ENCODE measurements around the gene IRF7.

IRF7 gene

GRCh38 chr11:636511-637332 is 21.0 kb upstream of the IRF7 start, which contains the start of gene DRD4:
Gene DRD4, plus strand, starts transcription at chr11:637269. Its CDS starts 36 bp downstream, at chr11:637305.
- Histone ChIP-seq H3K9me3 (ENCODE audit: control extremely low read depth in 1 of 5, control insufficient read depth in 4 of 5, insufficient read depth in 2 of 5, low read depth in 1 of 5, low read length in 4 of 5) (no peaks in the 10 kb centered on the region), H3K36me3 (ENCODE audit: control insufficient read depth in 4 of 4, insufficient read depth in 4 of 4, low read length in 3 of 4) (peaks cover 0 to 4% (median 3%) of the 10 kb centered on the region in 4 experiments), H3K4me3 (ENCODE audit: control insufficient read depth in 1 of 7, extremely low read depth in 1 of 7, insufficient read depth in 4 of 7, low read depth in 2 of 7, low read length in 6 of 7) (peak within 1 kb of the TSS in 4 of 7 experiments; percentile 15 to 50 (median 32)), H3K27ac (ENCODE audit: insufficient read depth in 1 of 2, low read depth in 1 of 2, low read length in 2 of 2, poor library complexity in 1 of 2, severe bottlenecking in 2 of 2) (no peak within 1 kb of the TSS), H3K4me1 (ENCODE audit: control extremely low read depth in 1 of 4, control insufficient read depth in 4 of 4, insufficient read depth in 4 of 4, low read length in 3 of 4) (peaks cover 0 to 36% (median 28%) of the 10 kb centered on the region in 4 experiments), H3K27me3 (replicated peaks in 2 of 5; ENCODE audit: control insufficient read depth in 4 of 5, insufficient read depth in 5 of 5, low read length in 4 of 5) (peaks cover 0 to 49% (median 13%) of the 10 kb centered on the region in 5 experiments)
- ChIA-PET POLR2A (interaction anchor here (0.9 kb wide), 1 partner anchor 13 kb away, joined by 4 read pairs; no protein-coding TSS in a partner anchor), CTCF (no interaction called here)
- DNase-seq, result no peak
- WGBS (ENCODE audit: insufficient coverage), result 22% methylated on average over 79 of the region's 100 CpGs

- Histone ChIP-seq H3K4me1 (ENCODE audit: control extremely low read depth in 1 of 4, control insufficient read depth in 4 of 4, insufficient read depth in 4 of 4, low read length in 3 of 4) (peaks cover 0 to 32% (median 22%) of the 10 kb centered on the region in 4 experiments), H3K36me3 (ENCODE audit: control insufficient read depth in 4 of 4, insufficient read depth in 4 of 4, low read length in 3 of 4) (peaks cover 0 to 4% (median 2%) of the 10 kb centered on the region in 4 experiments), H3K9me3 (ENCODE audit: control extremely low read depth in 1 of 5, control insufficient read depth in 4 of 5, insufficient read depth in 2 of 5, low read depth in 1 of 5, low read length in 4 of 5) (no peaks in the 10 kb centered on the region), H3K4me3 (ENCODE audit: control insufficient read depth in 1 of 7, extremely low read depth in 1 of 7, insufficient read depth in 4 of 7, low read depth in 2 of 7, low read length in 6 of 7) (no peak overlapping the region), H3K27me3 (replicated peaks in 2 of 5; ENCODE audit: control insufficient read depth in 4 of 5, insufficient read depth in 5 of 5, low read length in 4 of 5) (peaks cover 0 to 49% (median 13%) of the 10 kb centered on the region in 5 experiments), H3K27ac (ENCODE audit: insufficient read depth in 1 of 2, low read depth in 1 of 2, low read length in 2 of 2, poor library complexity in 1 of 2, severe bottlenecking in 2 of 2) (no peak overlapping the region)
- no peak for DNase-seq
- WGBS (ENCODE audit: insufficient coverage), result 90% methylated on average over 20 of the region's 22 CpGs
- ChIA-PET POLR2A (interaction anchor here (0.9 kb wide), 1 partner anchor 13 kb away, joined by 4 read pairs; no protein-coding TSS in a partner anchor), CTCF (no interaction called here)
These were observed 20.3 kb upstream of the IRF7 start for GRCh38 chr11:635945-636510.

DNA sequence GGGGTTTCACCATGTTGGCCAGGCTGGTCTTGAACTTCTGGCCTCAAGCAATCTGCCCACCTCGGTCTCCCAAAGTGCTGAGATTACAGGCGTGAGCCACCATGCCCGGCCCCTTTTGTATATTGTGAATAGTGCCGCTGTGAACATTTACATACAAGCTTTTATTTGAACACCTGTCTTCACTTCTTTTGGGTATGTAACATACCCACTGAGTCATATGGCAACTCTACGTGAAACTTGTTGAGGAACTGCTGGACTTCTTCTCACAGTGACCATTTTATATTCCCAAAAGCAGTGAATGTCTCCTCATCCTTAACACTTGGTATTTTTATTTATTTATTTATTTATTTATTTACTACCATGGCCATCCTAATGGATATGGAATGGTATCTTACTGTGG is 15.1 kb upstream of the IRF7 start:
- Histone ChIP-seq H3K27ac (ENCODE audit: insufficient read depth in 1 of 2, low read depth in 1 of 2, low read length in 2 of 2, poor library complexity in 1 of 2, severe bottlenecking in 2 of 2) (no peak overlapping the region), H3K4me3 (ENCODE audit: control insufficient read depth in 1 of 7, extremely low read depth in 1 of 7, insufficient read depth in 4 of 7, low read depth in 2 of 7, low read length in 6 of 7) (no peak overlapping the region), H3K36me3 (ENCODE audit: control insufficient read depth in 4 of 4, insufficient read depth in 4 of 4, low read length in 3 of 4) (peaks cover 0 to 4% (median 1%) of the 10 kb centered on the region in 4 experiments), H3K9me3 (ENCODE audit: control extremely low read depth in 1 of 5, control insufficient read depth in 4 of 5, insufficient read depth in 2 of 5, low read depth in 1 of 5, low read length in 4 of 5) (no peaks in the 10 kb centered on the region), H3K4me1 (ENCODE audit: control extremely low read depth in 1 of 4, control insufficient read depth in 4 of 4, insufficient read depth in 4 of 4, low read length in 3 of 4) (peaks cover 2 to 19% (median 17%) of the 10 kb centered on the region in 4 experiments), H3K27me3 (replicated peaks in 2 of 5; ENCODE audit: control insufficient read depth in 4 of 5, insufficient read depth in 5 of 5, low read length in 4 of 5) (peaks cover 0 to 20% (median 2%) of the 10 kb centered on the region in 5 experiments)
- DNase-seq, result no peak
- ChIA-PET POLR2A (no interaction called here), CTCF (no interaction called here)
- WGBS (ENCODE audit: insufficient coverage), result 100% methylated on average over 5 of the region's 5 CpGs

DNA sequence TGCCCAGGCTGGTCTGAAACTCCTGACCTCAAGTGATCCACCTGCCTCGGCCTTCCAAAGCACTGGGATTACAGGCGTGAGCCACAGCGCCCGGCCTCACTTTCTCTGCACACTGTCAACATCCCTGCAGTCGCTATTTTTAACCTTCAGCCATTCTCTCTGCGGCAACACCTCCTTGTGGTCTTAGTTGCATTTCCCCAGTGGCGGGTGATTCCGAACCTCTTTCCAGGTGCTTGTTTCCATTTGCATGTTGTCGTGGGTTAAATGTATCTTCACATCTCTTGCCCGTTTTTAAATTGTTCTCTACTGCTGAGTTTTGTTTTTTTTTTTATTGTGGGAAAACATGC is 13.5 kb upstream of the IRF7 start:
- DNase-seq, result peak in 2 of 3 donors; percentile 57 to 58
- peak overlapping the region in 1 of 7 experiments; percentile 1 for H3K4me3 ChIP-seq (ENCODE audit: control insufficient read depth in 1 of 7, extremely low read depth in 1 of 7, insufficient read depth in 4 of 7, low read depth in 2 of 7, low read length in 6 of 7)
- H3K4me1 ChIP-seq (ENCODE audit: control extremely low read depth in 1 of 4, control insufficient read depth in 4 of 4, insufficient read depth in 4 of 4, low read length in 3 of 4), result peaks cover 2 to 19% (median 17%) of the 10 kb centered on the region in 4 experiments
- POLR2A ChIA-PET, result interaction anchor here (0.6 kb wide), 1 partner anchor 83 kb away, joined by 4 read pairs; no protein-coding TSS in a partner anchor
- peaks cover 0 to 4% (median 2%) of the 10 kb centered on the region in 4 experiments for H3K36me3 ChIP-seq (ENCODE audit: control insufficient read depth in 4 of 4, insufficient read depth in 4 of 4, low read length in 3 of 4)
- H3K27ac ChIP-seq (ENCODE audit: insufficient read depth in 1 of 2, low read depth in 1 of 2, low read length in 2 of 2, poor library complexity in 1 of 2, severe bottlenecking in 2 of 2), result no peak overlapping the region
- peaks cover 0 to 22% (median 2%) of the 10 kb centered on the region in 5 experiments for H3K27me3 ChIP-seq (replicated peaks in 2 of 5; ENCODE audit: control insufficient read depth in 4 of 5, insufficient read depth in 5 of 5, low read length in 4 of 5)
- H3K9me3 ChIP-seq (ENCODE audit: control extremely low read depth in 1 of 5, control insufficient read depth in 4 of 5, insufficient read depth in 2 of 5, low read depth in 1 of 5, low read length in 4 of 5), result no peaks in the 10 kb centered on the region
- CTCF ChIA-PET, result no interaction called here
- WGBS (ENCODE audit: insufficient coverage), result 18% methylated on average over 5 of the region's 10 CpGs

DNA sequence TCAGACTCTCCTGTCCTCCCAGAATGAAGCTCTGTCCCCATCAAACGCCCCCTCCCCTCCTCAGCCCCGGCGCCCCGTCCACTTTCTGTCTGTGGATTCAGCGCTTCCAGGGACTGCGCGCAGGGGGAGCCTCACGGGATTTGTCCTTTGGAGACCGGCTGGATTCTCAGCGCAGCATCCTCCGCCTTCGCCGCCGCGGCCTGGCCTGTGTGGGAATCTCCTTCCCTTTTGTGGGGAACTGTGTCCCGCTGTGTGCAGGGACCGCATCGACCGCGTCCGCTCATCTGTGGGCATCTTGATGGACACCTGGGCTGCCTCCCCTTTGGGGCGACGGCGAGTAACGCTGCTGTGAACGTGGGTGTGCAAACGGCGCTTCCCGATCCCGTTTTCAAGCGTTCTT is 12.3 kb upstream of the IRF7 start:
- 98% methylated on average over 29 of the region's 31 CpGs for WGBS (ENCODE audit: insufficient coverage)
- POLR2A ChIA-PET, result no interaction called here
- Histone ChIP-seq H3K27ac (ENCODE audit: insufficient read depth in 1 of 2, low read depth in 1 of 2, low read length in 2 of 2, poor library complexity in 1 of 2, severe bottlenecking in 2 of 2) (no peak overlapping the region), H3K36me3 (ENCODE audit: control insufficient read depth in 4 of 4, insufficient read depth in 4 of 4, low read length in 3 of 4) (peaks cover 0 to 4% (median 2%) of the 10 kb centered on the region in 4 experiments), H3K4me1 (ENCODE audit: control extremely low read depth in 1 of 4, control insufficient read depth in 4 of 4, insufficient read depth in 4 of 4, low read length in 3 of 4) (peaks cover 2 to 19% (median 17%) of the 10 kb centered on the region in 4 experiments), H3K27me3 (replicated peaks in 2 of 5; ENCODE audit: control insufficient read depth in 4 of 5, insufficient read depth in 5 of 5, low read length in 4 of 5) (peaks cover 0 to 22% (median 2%) of the 10 kb centered on the region in 5 experiments), H3K9me3 (ENCODE audit: control extremely low read depth in 1 of 5, control insufficient read depth in 4 of 5, insufficient read depth in 2 of 5, low read depth in 1 of 5, low read length in 4 of 5) (no peaks in the 10 kb centered on the region), H3K4me3 (ENCODE audit: control insufficient read depth in 1 of 7, extremely low read depth in 1 of 7, insufficient read depth in 4 of 7, low read depth in 2 of 7, low read length in 6 of 7) (no peak overlapping the region)
- CTCF ChIA-PET, result no interaction called here
- no peak for DNase-seq

GRCh38 chr11:627308-627576 is 11.5 kb upstream of the IRF7 start:
- H3K36me3 ChIP-seq (ENCODE audit: control insufficient read depth in 4 of 4, insufficient read depth in 4 of 4, low read length in 3 of 4), result peaks cover 0 to 2% (median 0%) of the 10 kb centered on the region in 4 experiments
- peaks cover 0 to 22% (median 2%) of the 10 kb centered on the region in 5 experiments for H3K27me3 ChIP-seq (replicated peaks in 2 of 5; ENCODE audit: control insufficient read depth in 4 of 5, insufficient read depth in 5 of 5, low read length in 4 of 5)
- WGBS (ENCODE audit: insufficient coverage), result 30% methylated on average over 8 of the region's 28 CpGs
- H3K4me3 ChIP-seq (ENCODE audit: control insufficient read depth in 1 of 7, extremely low read depth in 1 of 7, insufficient read depth in 4 of 7, low read depth in 2 of 7, low read length in 6 of 7), result no peak overlapping the region
- no peaks in the 10 kb centered on the region for H3K9me3 ChIP-seq (ENCODE audit: control extremely low read depth in 1 of 5, control insufficient read depth in 4 of 5, insufficient read depth in 2 of 5, low read depth in 1 of 5, low read length in 4 of 5)
- POLR2A ChIA-PET, result no interaction called here
- no peak for DNase-seq
- H3K4me1 ChIP-seq (ENCODE audit: control extremely low read depth in 1 of 4, control insufficient read depth in 4 of 4, insufficient read depth in 4 of 4, low read length in 3 of 4), result peaks cover 2 to 19% (median 17%) of the 10 kb centered on the region in 4 experiments
- CTCF ChIA-PET, result no interaction called here
- H3K27ac ChIP-seq (ENCODE audit: insufficient read depth in 1 of 2, low read depth in 1 of 2, low read length in 2 of 2, poor library complexity in 1 of 2, severe bottlenecking in 2 of 2), result no peak overlapping the region
